HL-60/S4 treated with phorbol 12-myristate 13-acetate at 8.2 ng/mL for 4 days and 3 days (cell line): Measurements from ENCODE around the gene CIDEB.

Source experiments
- in situ Hi-C: fragments of 300-500 bp; cut with MboI; formaldehyde crosslinking; loops from 2 replicates; pipeline ENCODE4 v1.15.0; 2022; ENCODE audit warnings: low sequenced_read_pairs

The CIDEB gene

GRCh38 chr14:24258548-24259265 lies 49.1 kb downstream of the CIDEB start:
- in situ Hi-C loops: no loop called here

GRCh38 chr14:24258119-24258518 lies 49.7 kb downstream of the CIDEB start:
- in situ Hi-C loops: no loop called here

- in situ Hi-C loops: no loop called here
Measured at GRCh38 chr14:24256960-24257359, 50.8 kb downstream of the CIDEB start.

- in situ Hi-C loops: no loop called here
Measured at GRCh38 chr14:24255931-24256711, 51.7 kb downstream of the CIDEB start.

- in situ Hi-C loops: no loop called here
Measured at GRCh38 chr14:24255438-24255837, 52.3 kb downstream of the CIDEB start.
